Stimulated activated naive B cell treated with anti-CD40 and anti-IgM and Interleukin-4, amounts not matched to agents 10 μg/mL and 1 μg/mL and 100 μg/mL, for 72 hours (primary cell): ENCODE measurements around the gene CTRL.
"Not testable (repeated sequence)": the region's sequence is repeated elsewhere in the genome, so short reads cannot be mapped to it uniquely, and the experiment has no call there.

ENCODE experiments used
- ATAC-seq, 2 donors: fragments of 150-1000 bp; cut with Tn5 transposase; replicated peaks; 2 replicates each; pipeline ENCODE4 v1.10.0; 2021; ENCODE audit warnings: moderate library complexity in 1 of 2
- DNase-seq: peaks from one replicate; pipeline ENCODE4 v3.0.0; 2021
- H3K27ac Mint-ChIP-seq: one replicate; pipeline ENCODE4 v1.8.0; 2022; ENCODE audit warnings: mild to moderate bottlenecking, mixed read lengths
- H3K27me3 Mint-ChIP-seq, 2 donors: one replicate each; pipeline ENCODE4 v1.8.0; 2022; ENCODE audit warnings: mixed read lengths in 2 of 2
- H3K36me3 Mint-ChIP-seq, 2 donors: one replicate each; pipeline ENCODE4 v1.8.0; 2022; ENCODE audit warnings: mixed read lengths in 2 of 2, mild to moderate bottlenecking in 1 of 2
- H3K4me1 Mint-ChIP-seq, 2 donors: one replicate each; pipeline ENCODE4 v1.8.0; 2022; ENCODE audit warnings: mixed read lengths in 2 of 2, mild to moderate bottlenecking in 1 of 2
- H3K4me3 Mint-ChIP-seq, 2 donors: one replicate each; pipeline ENCODE4 v1.8.0; 2022; ENCODE audit warnings: mild to moderate bottlenecking in 2 of 2, mixed read lengths in 2 of 2, moderate library complexity in 1 of 2
- H3K9me3 Mint-ChIP-seq, 2 donors: one replicate each; pipeline ENCODE4 v1.8.0; 2022; ENCODE audit warnings: mixed read lengths in 2 of 2, mild to moderate bottlenecking in 1 of 2

CTRL gene

DNA sequence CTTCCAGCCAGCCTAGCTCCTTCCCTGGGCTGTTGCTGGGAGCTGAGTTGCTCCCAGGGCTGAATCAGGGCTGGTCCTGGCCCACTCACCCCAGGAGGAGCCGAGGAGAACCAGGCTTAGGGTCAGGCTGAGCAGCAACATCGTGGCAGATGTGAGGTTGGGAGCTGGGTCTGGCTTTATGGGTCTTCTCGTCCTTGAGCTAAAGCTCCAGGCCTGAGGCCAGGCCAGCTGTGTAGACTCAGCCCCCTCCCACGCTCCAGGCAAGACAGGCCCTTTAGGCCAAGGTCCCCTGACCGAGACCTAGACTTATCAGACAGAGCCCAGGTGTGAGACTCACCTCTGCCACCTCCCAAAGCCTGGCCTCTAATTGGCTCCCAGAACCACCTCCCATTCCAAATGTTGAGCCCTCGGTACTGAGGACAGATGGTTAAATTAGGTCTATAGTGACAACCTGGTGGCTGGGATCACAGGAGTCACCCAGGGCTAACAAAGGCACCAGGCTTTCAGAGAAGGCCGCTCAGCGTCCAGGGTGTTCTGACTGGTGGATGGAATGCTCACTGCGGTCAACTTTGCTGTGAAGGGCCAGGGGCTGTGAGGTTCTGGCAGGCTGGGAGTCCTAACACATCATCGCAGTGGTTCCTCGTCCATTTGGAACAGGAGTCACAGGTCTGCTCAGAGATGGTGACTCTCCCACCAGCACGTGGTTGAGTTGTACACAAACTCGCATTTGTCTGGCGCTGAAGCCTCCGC, at the start of gene CTRL:
TSS of gene CTRL (minus strand) at position 151 of the 750 bp plus-strand sequence. CDS start at position 141, 10 bp downstream.
- Mint-ChIP-seq H3K9me3 (no peaks in the 10 kb centered on the region), H3K4me3 (peak within 1 kb of the TSS in 1 of 2 donors; percentile 8), H3K27me3 (no peaks in the 10 kb centered on the region), H3K4me1 (peaks cover 30 to 51% of the 10 kb centered on the region in 2 donors), H3K27ac (peak within 1 kb of the TSS; percentile 84), H3K36me3 (peaks cover 33 to 68% of the 10 kb centered on the region in 2 donors)
- DNase-seq (no peak), ATAC-seq (no peak)

DNA sequence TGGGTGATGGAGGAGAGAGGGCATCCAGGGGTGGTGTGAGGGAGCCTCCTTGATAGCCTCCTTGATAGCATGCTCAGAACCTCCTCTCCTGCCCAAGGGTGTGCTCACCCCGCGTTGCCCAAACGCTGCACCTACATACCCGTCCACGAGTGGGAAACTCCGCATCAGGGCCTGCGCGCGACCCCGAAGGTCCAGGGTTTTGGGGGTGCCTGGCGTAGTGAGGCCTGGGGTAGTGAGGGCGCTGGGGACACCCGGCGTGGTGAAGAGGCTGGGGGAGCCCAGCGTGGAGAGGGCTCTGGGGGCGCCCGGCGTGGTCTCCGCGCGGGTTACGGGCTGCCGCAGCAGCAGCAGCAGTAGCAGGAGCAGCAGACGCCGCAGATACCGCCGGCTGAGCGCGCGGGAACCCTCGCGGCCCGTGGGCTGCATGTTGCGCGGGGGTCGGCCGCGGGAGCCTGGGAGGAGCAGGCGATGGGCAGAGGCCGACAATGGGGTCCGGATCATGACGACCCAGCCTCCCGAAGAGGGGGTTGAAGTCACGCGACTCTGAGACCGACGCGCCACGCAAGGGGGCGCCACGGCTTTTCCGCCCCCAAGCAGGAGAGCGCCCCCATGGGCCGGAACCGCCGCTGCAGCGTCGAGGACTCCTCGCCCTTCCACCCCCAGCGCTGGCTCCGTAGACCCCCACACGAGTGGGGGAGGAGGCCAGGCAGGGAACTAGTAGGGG, 48.5 kb upstream of the CTRL start, which contains the start of gene DPEP3:
TSS of gene DPEP3 (minus strand) at position 545 of the 724 bp plus-strand sequence. CDS start at position 426, 119 bp downstream.
- Mint-ChIP-seq H3K4me1 (peaks cover 29 to 49% of the 10 kb centered on the region in 2 donors), H3K36me3 (no peaks in the 10 kb centered on the region), H3K27ac (no peak within 1 kb of the TSS), H3K4me3 (peak within 1 kb of the TSS in 1 of 2 donors; percentile 32), H3K9me3 (no peaks in the 10 kb centered on the region), H3K27me3 (peaks cover 0 to 9% of the 10 kb centered on the region in 2 donors)
- DNase-seq, result no peak
- ATAC-seq, result no peak

DNA sequence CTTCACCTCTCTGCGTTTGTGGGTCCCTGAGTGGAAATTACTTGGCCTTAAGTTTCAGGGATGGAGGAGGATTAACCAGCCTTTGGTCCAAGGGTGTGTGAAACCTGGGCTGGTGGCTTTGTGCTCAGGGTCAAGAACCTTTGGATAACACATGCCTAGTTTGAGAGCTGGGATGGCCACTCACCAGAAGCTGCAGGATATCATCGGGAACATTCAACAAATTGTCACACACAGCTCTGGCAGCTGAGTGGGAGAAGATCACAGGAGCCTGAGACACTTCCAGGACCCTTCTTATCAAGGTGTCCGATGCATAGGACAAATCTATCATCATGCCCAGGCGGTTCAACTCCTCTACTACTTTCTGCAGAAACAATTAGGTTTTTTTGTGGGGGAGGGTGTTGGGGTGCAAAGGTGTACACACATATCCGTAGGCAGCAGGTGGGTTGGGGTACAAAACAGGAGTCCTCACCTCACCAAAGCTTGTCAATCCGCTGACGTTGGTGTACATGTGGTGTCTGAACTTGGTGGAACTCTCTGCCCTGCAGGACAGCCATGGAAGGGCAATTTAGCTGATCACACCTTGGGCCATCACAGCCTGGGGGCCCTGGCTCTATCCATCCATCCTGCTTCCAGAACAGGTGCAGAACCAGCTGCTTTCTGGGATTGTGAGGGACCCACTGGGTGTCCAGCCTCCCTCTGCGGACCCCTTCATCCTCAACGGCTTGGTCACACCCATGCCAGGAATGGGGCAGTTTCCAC, 46.0 kb upstream of the CTRL start:
- Mint-ChIP-seq H3K27ac (no peak overlapping the region), H3K4me3 (no peak overlapping the region), H3K4me1 (peaks cover 14 to 25% of the 10 kb centered on the region in 2 donors), H3K9me3 (no peaks in the 10 kb centered on the region), H3K36me3 (no peaks in the 10 kb centered on the region), H3K27me3 (peaks cover 0 to 9% of the 10 kb centered on the region in 2 donors)
- DNase-seq (no peak), ATAC-seq (no peak)

DNA sequence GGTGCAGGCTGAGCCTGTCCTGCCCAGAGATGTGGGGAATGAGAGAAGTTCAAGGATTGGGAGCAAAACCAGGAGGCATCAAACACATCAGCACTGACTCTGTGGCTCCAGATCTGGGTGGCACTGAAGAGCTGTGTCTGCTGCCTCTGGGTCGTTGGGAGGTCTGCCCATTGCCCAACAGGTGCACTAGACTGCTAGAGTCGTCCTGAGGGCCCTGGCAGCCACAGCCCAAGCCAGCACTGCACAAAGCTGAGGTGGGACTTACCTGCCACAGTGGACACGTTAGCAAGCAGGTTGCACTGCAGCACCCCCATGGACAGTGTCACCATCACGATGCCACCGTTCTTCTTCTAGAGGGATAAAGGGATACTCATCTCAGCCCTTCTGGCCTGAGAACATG, 45.3 kb upstream of the CTRL start:
- Mint-ChIP-seq H3K27ac (no peak overlapping the region), H3K4me1 (peaks cover 11 to 21% of the 10 kb centered on the region in 2 donors), H3K4me3 (no peak overlapping the region), H3K27me3 (peaks cover 0 to 9% of the 10 kb centered on the region in 2 donors), H3K9me3 (no peaks in the 10 kb centered on the region), H3K36me3 (no peaks in the 10 kb centered on the region)
- ATAC-seq, result no peak
- DNase-seq, result no peak

DNA sequence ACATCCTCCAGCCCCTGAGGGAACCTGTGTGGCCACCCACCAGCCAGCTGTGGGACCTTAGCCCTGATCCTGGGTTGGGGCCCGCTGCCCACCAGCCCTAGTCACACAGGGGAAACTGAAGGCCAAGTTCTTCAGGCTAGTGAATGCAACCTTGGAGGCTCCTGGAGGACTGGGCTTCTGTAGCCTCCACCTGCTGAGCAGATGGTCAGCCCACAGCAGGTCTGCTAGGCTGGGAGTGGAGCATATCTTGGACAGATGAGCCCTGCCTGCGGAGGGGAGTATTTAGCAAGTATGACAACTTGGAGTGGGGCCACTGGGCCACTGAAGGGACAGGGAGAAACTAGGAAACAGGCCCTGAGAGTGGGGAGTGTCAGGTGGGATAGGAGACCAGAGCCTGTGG, 44.5 kb upstream of the CTRL start:
- H3K4me3 Mint-ChIP-seq, result no peak overlapping the region
- no peaks in the 10 kb centered on the region for H3K9me3 Mint-ChIP-seq

DNA sequence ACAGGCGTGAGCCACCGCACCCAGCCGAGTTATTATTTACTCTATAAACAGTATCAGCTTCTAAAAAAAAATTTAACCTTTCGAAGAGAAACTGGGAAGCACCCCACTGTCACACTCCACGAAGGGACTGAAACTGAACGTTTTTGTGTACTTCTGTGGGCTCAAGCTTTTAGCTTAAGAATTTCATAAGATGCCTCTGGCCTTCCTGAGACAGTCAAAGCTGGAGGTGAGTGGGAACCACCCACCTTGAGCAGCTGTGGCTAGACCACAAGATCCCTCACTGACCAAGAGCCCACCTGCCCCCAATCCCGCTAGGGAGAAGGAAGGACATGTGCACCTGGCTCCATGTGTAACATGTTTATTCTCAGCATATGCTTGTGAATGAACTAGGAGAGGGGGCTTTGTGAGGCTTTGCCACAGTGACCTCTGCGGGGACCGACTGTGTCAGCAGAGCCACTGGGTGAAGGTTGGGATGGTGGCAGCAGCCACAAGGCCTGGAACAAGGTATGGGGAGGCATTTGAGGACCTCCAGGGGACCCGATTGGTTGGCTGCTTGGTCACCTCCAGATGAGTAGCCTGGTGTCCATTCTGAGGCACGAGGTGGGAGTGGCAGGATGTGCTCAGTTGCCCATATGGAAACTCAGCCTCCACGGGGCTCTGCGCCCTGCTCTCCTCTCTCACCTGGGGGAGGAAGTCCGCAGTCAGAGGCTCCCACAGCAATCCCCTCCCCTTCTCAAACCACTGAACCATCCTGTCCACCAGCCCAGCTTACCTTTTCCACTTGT, 43.9 kb upstream of the CTRL start:
- H3K4me1 Mint-ChIP-seq, result peaks cover 11 to 21% of the 10 kb centered on the region in 2 donors
- H3K27me3 Mint-ChIP-seq, result peaks cover 0 to 9% of the 10 kb centered on the region in 2 donors
- peak; percentile 76 to 80 for ATAC-seq
- no peak for DNase-seq
- no peaks in the 10 kb centered on the region for H3K9me3 Mint-ChIP-seq
- peak overlapping the region; percentile 86 for H3K27ac Mint-ChIP-seq
- H3K36me3 Mint-ChIP-seq, result no peaks in the 10 kb centered on the region
- H3K4me3 Mint-ChIP-seq, result no peak overlapping the region

More for the DNA sequence above, 44.5 kb upstream of the CTRL start:
- H3K27me3 Mint-ChIP-seq, result peaks cover 0 to 9% of the 10 kb centered on the region in 2 donors
- no peak for DNase-seq
- H3K4me1 Mint-ChIP-seq, result peaks cover 11 to 21% of the 10 kb centered on the region in 2 donors
- H3K36me3 Mint-ChIP-seq, result no peaks in the 10 kb centered on the region
- peak overlapping the region; percentile 62 for H3K27ac Mint-ChIP-seq
- no peak for ATAC-seq

DNA sequence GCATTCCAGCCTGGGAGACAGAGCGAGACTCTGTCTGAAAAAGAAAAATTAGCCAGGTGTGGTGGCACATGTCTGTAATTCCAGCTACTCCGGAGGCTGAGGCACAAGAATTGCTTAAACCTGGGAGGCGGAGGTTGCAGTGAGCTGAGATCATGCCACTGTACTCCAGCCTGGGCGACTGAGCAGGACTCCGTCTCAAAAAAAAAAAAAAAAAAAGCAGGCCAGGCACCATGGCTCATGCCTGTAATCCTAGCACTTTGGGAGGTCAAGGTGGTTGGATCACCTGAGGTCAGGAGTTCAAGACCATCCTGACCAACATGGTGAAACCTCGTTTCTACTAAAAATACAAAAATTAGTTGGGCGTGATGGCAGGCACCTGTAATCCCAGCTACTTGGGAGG, 40.6 kb upstream of the CTRL start:
- H3K36me3 Mint-ChIP-seq, H3K9me3 Mint-ChIP-seq, H3K27ac Mint-ChIP-seq, DNase-seq, H3K4me3 Mint-ChIP-seq, H3K27me3 Mint-ChIP-seq, ATAC-seq: not testable (repeated sequence)
- peaks cover 19 to 34% of the 10 kb centered on the region in 2 donors for H3K4me1 Mint-ChIP-seq

DNA sequence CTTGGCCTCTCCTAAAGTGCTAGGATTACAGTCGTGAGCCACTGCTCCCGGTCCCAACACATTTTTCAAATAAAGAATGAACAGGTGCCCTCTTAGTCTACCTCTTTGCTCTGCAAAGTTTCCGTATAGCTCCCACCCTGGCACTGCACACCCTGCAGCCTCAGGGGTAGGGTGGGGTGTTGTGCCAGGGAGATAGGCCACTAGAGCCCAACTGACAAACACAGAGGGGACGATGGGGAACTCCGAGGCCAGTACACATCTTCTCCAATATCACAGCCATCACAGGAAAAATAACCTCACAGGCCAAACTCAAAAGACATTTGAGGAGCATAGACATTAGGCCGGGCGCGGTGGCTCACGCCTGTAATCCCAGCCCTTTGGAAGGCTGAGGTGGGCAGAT, 39.4 kb upstream of the CTRL start:
- no peaks in the 10 kb centered on the region for H3K9me3 Mint-ChIP-seq
- DNase-seq (no peak), ATAC-seq (no peak)
- no peak overlapping the region for H3K4me3 Mint-ChIP-seq
- H3K27me3 Mint-ChIP-seq, result peaks cover 0 to under 1% of the 10 kb centered on the region in 2 donors
- peaks cover 26 to 42% of the 10 kb centered on the region in 2 donors for H3K4me1 Mint-ChIP-seq
- peaks cover 0 to 3% of the 10 kb centered on the region in 2 donors for H3K36me3 Mint-ChIP-seq
- H3K27ac Mint-ChIP-seq, result peak overlapping the region; percentile 51

DNA sequence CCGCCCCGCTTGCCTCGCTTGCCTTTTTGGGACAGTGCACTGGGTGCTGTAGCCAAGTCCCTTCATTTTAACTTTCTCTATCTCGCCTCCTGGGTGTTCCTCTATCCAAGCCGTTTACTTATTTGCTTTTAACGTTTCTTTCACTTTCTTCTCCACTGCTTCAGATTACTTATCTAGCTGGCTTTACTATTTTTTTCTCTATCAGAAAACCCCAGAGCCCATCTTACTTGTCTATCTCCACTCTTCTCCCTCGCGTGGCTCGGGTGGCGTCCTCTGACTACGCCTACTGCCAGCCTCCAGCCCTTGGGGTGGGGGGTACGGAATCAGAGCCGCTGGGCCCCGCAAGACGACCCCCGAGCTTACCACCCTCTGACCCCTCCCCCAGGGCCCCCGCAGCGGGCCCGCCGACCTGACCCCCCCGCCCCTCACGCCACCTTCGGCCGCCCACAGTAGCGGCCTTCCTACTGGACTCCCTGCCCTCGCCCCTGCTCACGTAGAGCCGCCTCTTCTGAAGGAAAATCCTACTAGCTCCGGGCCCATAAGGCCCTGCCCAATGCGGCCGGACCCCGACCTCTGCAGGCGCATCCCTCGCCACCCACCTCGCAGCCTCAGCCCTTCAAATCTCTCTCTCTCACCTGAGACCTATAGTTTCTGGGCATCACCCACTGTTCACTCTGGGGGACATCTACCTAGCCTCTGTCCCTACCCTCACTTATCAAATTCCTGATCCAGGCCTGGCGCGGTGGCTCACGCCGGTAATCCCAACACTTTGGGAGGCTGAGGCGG, 37.8 kb upstream of the CTRL start:
- Mint-ChIP-seq H3K9me3 (no peaks in the 10 kb centered on the region), H3K36me3 (peaks cover 2 to 10% of the 10 kb centered on the region in 2 donors), H3K27me3 (no peaks in the 10 kb centered on the region), H3K4me1 (peaks cover 32 to 44% of the 10 kb centered on the region in 2 donors), H3K4me3 (peak overlapping the region; percentile 92 to 100), H3K27ac (peak overlapping the region; percentile 90)
- ATAC-seq (peak in 1 of 2 donors; percentile 12), DNase-seq (no peak)

DNA sequence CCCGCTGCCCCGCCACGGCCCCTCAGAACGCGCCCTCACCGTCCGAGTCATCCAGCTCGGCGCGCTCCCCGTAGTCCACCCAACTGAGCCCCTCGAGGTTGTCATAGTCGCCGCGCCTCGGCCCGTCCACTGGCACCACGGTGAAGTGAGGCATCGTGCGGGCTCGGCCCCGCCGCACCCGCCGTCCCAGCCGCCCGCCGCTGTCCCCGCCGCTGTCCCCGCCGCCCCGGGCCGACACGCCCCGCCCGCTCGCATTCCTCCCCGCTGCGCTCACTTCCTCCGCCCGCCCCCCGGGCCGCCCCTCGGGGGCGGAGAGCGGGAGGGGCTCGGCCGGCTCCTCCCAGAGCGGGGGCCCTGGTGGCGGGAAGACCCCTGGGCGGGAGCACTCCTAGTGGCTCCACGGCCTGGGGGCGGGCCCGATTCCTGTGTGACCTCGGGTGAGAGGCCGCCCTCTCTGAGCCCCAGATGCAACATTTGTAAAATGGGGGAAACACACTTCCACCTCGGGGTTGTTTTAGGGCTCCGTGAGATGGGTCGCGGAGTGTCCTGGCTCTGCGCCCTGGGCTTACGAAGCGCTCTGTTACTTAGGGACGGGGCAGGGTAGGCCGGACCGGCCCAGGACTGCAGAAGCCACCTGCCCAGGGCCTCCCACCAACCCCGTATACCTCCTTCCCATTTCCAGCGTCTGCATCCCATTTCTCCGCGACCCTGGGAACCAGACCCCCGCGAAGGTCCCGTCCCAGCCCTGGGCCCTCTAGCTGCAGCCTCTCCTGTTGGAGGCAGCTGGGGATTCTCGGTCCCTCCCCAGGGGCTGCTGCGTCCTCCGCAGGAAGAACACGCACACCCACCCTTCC, 37.0 kb upstream of the CTRL start, which contains the start of gene SLC12A4:
TSS of gene SLC12A4 (minus strand) at position 238 of the 854 bp plus-strand sequence. CDS start at position 154, 84 bp downstream.
- Mint-ChIP-seq H3K9me3 (no peaks in the 10 kb centered on the region), H3K36me3 (peaks cover 2 to 12% of the 10 kb centered on the region in 2 donors), H3K27ac (peak within 1 kb of the TSS; percentile 96), H3K4me3 (peak within 1 kb of the TSS; percentile 92 to 100), H3K4me1 (peaks cover 33 to 47% of the 10 kb centered on the region in 2 donors), H3K27me3 (no peaks in the 10 kb centered on the region)
- DNase-seq (peak; percentile 87), ATAC-seq (peak; percentile 85 to 90)

DNA sequence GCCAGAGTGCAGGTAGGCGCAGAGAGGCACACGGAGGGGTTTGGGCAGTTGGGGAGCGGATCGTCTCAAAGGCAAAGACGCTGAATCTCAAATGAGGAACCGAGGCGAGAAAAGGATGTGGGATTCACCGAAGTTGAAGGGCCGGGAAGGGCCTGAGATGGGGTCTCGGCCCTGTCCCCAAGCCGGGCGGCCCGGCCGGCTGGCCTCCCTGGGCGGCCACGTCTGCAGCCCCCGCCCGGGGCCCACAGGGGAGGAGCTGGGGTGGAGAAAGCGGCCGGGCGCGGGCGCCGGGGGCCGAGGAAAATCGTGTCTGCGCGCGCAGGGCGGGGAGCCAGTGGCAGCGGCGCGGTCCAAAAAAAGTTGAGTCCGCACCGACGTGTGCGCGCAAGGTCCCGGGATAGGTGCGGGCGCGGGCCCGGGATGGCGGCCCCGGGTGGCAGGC, 36.3 kb upstream of the CTRL start:
- peaks cover 4 to 15% of the 10 kb centered on the region in 2 donors for H3K36me3 Mint-ChIP-seq
- H3K4me3 Mint-ChIP-seq, result peak overlapping the region; percentile 92 to 100
- DNase-seq (peak; percentile 22), ATAC-seq (peak; percentile 33 to 37)
- H3K9me3 Mint-ChIP-seq, result no peaks in the 10 kb centered on the region
- no peaks in the 10 kb centered on the region for H3K27me3 Mint-ChIP-seq
- peaks cover 33 to 47% of the 10 kb centered on the region in 2 donors for H3K4me1 Mint-ChIP-seq
- H3K27ac Mint-ChIP-seq, result peak overlapping the region; percentile 96
